Dendritic cell treated with granulocyte-macrophage colony-stimulating factor and Interleukin-4, amounts not matched to agents 40 ng/mL and 50 ng/mL, for 4 days (primary cell): ENCODE results near the gene CCDC188.
A peak's percentile ranks its signal among the peaks of the same experiment; 100 is the strongest.

Experiments used
- H3K27ac Mint-ChIP-seq: one replicate; pipeline ENCODE4 v1.8.0; 2022; ENCODE audit warnings: mild to moderate bottlenecking, mixed read lengths
- H3K27me3 Mint-ChIP-seq: one replicate; pipeline ENCODE4 v1.8.0; 2022; ENCODE audit warnings: mild to moderate bottlenecking, mixed read lengths
- H3K36me3 Mint-ChIP-seq: one replicate; pipeline ENCODE4 v1.8.0; 2022; ENCODE audit warnings: low read depth, mixed read lengths
- H3K4me1 Mint-ChIP-seq: one replicate; pipeline ENCODE4 v1.8.0; 2022; ENCODE audit warnings: low read depth, mixed read lengths
- H3K4me3 Mint-ChIP-seq: one replicate; pipeline ENCODE4 v1.8.0; 2022; ENCODE audit warnings: mild to moderate bottlenecking, moderate library complexity, mixed read lengths
- H3K9me3 Mint-ChIP-seq: one replicate; pipeline ENCODE4 v1.8.0; 2022; ENCODE audit warnings: mixed read lengths
- intact Hi-C: fragments of 100-400 bp; cut with micrococcal nuclease; formaldehyde crosslinking; loops from one replicate; pipeline ENCODE4 v1.15.0; 2022

CCDC188 gene

DNA sequence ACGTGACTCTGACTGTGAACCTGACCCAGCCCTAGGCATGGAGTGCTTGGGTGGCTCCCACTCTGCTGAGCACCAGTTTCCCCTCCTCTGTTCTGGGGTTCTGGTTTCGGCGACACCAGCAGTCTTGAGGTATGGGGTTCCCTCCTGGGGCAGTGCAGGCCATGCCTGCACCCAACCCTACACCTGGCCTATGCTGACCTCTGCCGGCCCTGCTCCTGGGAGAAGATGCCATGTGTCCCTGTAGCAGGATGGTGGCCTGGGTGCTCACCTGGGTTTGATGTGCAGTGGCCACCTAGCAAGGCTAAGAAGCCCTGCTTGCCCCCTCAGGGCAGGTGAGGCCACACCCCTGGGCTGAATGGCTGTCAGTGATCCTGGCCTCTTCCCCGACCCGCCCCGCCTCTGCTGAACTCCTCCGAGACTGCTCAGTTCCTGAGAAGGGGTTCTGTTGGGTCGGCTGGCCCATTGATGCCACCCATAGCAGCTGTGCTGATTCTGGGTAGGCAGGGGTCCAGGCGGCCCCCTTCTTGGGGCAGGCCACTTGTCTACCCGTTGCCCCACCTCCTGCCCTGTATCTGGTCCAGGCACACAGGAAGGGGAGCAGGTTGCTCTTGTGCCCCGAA lies 16.8 kb downstream of the CCDC188 start:
- Mint-ChIP-seq H3K27me3 (no peaks in the 10 kb centered on the region), H3K36me3 (peaks cover 2% of the 10 kb centered on the region)
- intact Hi-C loops: no loop called here

DNA sequence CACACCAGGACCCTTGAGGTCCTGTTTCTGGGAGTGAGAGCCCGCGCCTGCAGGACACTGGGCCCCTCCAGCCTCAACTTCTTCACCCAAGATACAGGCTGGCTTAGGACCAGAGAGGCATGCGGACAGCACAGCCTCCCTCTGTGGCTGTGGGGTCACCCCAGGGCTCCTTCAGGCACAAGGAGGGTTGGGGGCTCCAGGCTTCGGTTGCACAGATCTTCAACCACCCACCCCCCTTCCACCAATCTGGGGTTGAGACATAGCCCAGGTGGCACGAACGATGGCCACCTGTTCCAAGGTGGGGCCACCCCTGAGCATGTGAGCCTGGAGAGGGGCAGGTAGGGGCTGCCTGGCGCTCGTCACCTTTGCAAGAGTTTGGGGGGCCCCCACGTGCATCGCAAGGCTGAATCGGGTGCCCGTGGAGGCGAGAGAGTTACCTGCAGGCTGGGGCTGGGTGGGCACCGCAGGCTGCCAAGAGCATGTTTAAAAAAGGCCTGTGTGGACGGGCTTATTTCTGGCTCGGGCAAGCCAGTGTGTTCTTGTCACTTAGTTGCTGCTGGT lies 18.1 kb downstream of the CCDC188 start:
- Mint-ChIP-seq H3K4me3 (peak overlapping the region; percentile 83), H3K27me3 (no peaks in the 10 kb centered on the region), H3K27ac (peak overlapping the region; percentile 66), H3K9me3 (no peaks in the 10 kb centered on the region), H3K4me1 (peaks cover 57% of the 10 kb centered on the region), H3K36me3 (peaks cover 6% of the 10 kb centered on the region)
- intact Hi-C loops: no loop called here

More for the DNA sequence above, 16.8 kb downstream of the CCDC188 start:
- H3K27ac Mint-ChIP-seq: no peak overlapping the region
- H3K4me1 Mint-ChIP-seq: peaks cover 65% of the 10 kb centered on the region
- H3K4me3 Mint-ChIP-seq: peak overlapping the region; percentile 18
- no peaks in the 10 kb centered on the region for H3K9me3 Mint-ChIP-seq

DNA sequence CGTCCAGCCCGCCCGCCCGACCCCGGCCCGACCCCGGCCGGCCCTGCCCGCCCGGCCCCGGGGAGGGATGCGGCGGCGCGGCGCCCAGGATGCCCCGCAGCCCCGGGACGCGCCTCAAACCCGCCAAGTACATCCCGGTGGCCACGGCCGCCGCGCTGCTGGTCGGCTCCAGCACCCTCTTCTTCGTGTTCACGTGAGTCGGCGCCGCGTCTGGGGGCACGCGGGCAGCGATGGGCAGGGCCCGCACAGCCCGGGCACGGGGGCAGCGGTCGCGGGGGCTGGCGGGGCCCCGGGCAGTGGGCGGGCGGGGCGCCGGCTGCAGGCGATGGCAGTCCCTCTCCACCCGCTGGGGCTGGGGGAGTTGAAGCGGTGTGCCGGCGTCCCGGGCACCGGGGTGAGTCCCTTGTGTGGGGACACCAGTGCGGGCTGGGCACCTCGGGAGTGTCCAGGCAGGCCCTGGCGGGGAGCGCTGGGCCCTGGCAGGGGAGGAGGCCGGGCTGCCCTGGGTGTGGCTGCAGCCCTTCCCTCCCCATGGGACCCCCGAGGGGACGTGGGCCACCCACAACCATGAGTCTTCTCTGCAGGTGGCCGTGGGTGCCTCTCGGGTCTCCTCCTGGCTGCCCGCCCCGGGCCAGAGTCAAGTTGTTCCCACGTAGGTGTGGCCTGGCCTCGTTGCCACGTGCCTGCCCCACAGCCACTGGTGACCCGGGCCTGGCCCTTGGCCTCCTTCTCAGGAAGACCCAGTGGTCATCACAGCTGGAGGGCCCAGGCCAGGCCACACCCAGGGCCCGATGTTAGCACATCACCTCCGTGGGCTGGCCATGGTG lies 18.8 kb downstream of the CCDC188 start:
- Mint-ChIP-seq H3K36me3 (peaks cover 13% of the 10 kb centered on the region), H3K27me3 (no peaks in the 10 kb centered on the region), H3K4me1 (peaks cover 50% of the 10 kb centered on the region), H3K27ac (peak overlapping the region; percentile 66), H3K4me3 (peak overlapping the region; percentile 83), H3K9me3 (no peaks in the 10 kb centered on the region)
- intact Hi-C loops: loop anchor here (1.0 kb wide), 1 partner anchor 15 kb away; the partner anchor contains the start of gene TRMT2A

DNA sequence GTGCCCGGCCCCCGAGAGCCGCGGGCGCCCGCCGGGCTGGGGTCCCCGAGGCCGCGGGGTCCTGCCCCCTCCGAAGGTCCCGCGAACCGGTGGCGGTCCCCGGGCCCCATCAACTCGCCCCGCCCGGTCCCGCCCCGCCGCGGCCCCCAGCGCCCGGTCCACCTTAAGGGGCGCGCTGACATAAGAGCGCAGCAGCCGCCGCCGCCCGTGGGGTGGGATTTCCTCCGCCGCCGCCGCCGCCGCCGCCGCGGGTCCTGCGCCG lies 19.3 kb downstream of the CCDC188 start, which contains the start of gene ZDHHC8:
TSS of gene ZDHHC8 (plus strand) at position 208 of the 262 bp plus-strand sequence. CDS start 144 bp downstream, outside the sequence.
- no peaks in the 10 kb centered on the region for H3K9me3 Mint-ChIP-seq
- H3K4me1 Mint-ChIP-seq: peaks cover 45% of the 10 kb centered on the region

DNA sequence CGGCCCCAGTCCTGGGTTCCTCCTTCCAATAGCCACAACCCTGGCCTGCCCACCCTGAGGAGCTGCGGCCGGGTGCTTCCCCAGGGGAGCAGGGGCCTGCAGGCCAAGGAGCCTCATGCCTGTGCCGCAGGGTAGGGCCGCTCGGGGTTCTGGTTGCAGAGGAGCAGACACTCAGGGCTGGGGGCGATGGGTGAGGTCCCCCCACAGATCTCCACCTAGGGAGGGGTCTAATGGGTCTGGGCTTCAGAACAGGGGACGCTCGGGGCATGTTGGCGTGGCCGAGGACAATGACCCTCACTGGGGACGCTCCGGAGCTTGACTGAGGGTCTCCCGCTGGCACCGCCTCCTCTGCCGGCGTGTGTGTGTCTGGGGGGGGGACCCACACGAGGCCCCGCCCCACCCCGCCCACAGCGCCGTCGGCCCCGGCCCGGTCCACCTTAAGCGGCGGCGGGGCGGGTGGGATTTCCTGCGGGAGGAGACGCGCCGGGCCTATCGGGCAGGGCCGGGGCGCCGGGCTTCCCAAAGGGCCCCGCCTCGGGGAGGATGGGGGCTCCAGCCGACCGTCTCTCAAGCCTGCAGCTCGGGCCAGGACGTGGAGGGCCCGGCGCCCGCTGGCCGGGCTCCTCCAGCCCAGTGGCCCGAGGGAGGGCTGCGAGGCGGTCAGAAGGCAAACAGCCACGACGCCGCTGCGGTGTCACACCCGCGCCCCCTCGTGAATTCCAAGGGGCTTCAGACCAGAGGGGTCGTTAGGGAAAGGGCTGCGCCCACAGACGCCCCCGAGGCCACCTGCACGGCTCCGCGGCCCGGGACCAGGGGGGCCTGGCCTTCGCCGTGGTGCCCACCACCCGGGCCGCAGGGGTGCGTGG lies 19.9 kb downstream of the CCDC188 start:
- Mint-ChIP-seq H3K27me3 (no peaks in the 10 kb centered on the region), H3K27ac (no peak overlapping the region), H3K36me3 (peaks cover 24% of the 10 kb centered on the region), H3K4me3 (peak overlapping the region; percentile 63), H3K4me1 (peaks cover 40% of the 10 kb centered on the region), H3K9me3 (no peaks in the 10 kb centered on the region)
- intact Hi-C loops: loop anchor here (1.0 kb wide), 1 partner anchor 14 kb away; the partner anchor contains the start of gene TRMT2A

More for the DNA sequence above, 19.3 kb downstream of the CCDC188 start, which contains the start of gene ZDHHC8:
- H3K27me3 Mint-ChIP-seq: no peaks in the 10 kb centered on the region
- peak within 1 kb of the TSS; percentile 66 for H3K27ac Mint-ChIP-seq
- H3K36me3 Mint-ChIP-seq: peaks cover 18% of the 10 kb centered on the region
- intact Hi-C loops: loop anchor here (1.0 kb wide), 1 partner anchor 14 kb away; the partner anchor contains the start of gene TRMT2A
- H3K4me3 Mint-ChIP-seq: peak within 1 kb of the TSS; percentile 83

DNA sequence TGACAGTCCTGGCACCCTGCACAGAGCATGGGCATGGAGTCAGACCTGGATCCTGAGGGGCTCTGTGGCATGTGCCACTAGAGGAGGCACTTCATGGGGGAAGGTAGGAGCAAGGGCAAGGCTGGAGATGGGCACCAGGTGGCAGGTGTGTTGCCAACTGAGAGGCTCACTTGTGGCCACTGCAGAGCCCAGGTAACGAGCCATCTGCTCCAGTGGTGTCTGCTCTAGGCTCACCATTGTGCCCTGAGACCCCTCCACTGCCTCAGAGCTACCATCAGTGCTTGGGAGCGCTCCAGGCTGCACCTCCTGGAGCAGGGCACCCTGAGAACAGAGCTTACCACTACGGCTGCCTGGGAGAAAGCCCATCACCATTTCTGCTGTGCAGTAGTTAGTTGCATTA lies 20.5 kb downstream of the CCDC188 start:
- peaks cover 40% of the 10 kb centered on the region for H3K4me1 Mint-ChIP-seq
- no peak overlapping the region for H3K4me3 Mint-ChIP-seq
- peaks cover 31% of the 10 kb centered on the region for H3K36me3 Mint-ChIP-seq
- no peaks in the 10 kb centered on the region for H3K9me3 Mint-ChIP-seq
- H3K27ac Mint-ChIP-seq: no peak overlapping the region
- intact Hi-C loops: no loop called here
- H3K27me3 Mint-ChIP-seq: no peaks in the 10 kb centered on the region

- H3K4me3 Mint-ChIP-seq: no peak overlapping the region
- H3K27me3 Mint-ChIP-seq: no peaks in the 10 kb centered on the region
Measured at GRCh38 chr22:20129747-20130014, 21.2 kb downstream of the CCDC188 start.

GRCh38 chr22:20128902-20129746 lies 21.7 kb downstream of the CCDC188 start:
- Mint-ChIP-seq H3K36me3 (peaks cover 42% of the 10 kb centered on the region), H3K4me3 (no peak overlapping the region), H3K27ac (no peak overlapping the region), H3K9me3 (no peaks in the 10 kb centered on the region), H3K4me1 (peaks cover 34% of the 10 kb centered on the region), H3K27me3 (no peaks in the 10 kb centered on the region)
- intact Hi-C loops: no loop called here

More at GRCh38 chr22:20129747-20130014, 21.2 kb downstream of the CCDC188 start:
- peaks cover 37% of the 10 kb centered on the region for H3K36me3 Mint-ChIP-seq
- peaks cover 39% of the 10 kb centered on the region for H3K4me1 Mint-ChIP-seq
- H3K27ac Mint-ChIP-seq: no peak overlapping the region
- H3K9me3 Mint-ChIP-seq: no peaks in the 10 kb centered on the region
- intact Hi-C loops: no loop called here

DNA sequence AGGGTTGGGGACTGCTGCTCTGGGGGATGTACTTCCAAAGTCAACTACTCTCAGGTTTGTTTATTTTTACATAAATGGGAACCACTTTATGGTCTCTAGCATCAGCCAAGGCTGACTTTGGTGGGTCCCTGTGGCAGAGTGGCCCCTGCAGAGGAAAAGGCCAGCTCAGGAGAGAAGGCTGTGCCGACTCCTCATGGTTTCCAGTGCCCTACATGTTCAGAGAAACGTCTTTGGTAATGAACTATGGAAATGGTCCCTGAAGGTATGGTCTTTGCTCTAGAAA lies 22.3 kb downstream of the CCDC188 start:
- intact Hi-C loops: no loop called here
- H3K27me3 Mint-ChIP-seq: no peaks in the 10 kb centered on the region
- H3K4me1 Mint-ChIP-seq: peaks cover 28% of the 10 kb centered on the region
- no peak overlapping the region for H3K4me3 Mint-ChIP-seq
- H3K36me3 Mint-ChIP-seq: peaks cover 48% of the 10 kb centered on the region
- H3K27ac Mint-ChIP-seq: no peak overlapping the region
- H3K9me3 Mint-ChIP-seq: no peaks in the 10 kb centered on the region

DNA sequence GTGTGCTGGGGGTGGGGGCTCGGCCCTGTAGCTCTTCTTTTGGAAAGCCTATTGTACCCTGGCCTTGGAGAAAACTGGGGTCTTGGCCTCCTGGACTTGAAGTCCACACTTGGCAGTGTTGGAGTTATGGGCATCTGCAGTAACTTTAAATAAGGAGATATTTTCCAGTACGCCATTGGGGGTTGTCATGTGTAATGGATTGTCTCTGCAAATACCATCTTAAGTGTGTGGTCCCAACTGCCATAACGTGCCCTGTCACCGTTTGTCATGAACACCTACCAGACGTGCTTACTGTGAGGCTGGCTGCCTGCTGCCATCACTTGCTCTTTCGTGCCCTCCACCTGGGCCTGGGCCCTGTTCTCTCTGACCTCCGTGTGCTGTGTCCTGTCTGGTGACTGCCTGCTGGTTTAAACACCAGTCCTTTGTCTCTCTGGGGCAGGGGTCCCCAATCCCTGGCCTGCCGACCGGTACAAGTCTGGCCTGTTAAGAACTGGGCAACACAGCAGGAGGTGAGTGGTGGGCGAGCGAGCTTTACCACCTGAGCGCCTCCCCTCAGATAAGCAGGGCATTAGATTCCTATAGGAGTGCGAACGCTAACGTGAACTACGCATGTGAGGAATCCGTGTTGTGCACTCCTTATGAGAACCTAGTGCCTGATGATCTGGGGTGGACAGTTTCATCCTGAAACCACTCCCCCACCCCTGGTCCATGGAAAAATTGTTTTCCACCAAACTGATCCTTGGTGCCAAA lies 22.8 kb downstream of the CCDC188 start:
- Mint-ChIP-seq H3K36me3 (peaks cover 53% of the 10 kb centered on the region), H3K27ac (no peak overlapping the region), H3K9me3 (no peaks in the 10 kb centered on the region), H3K27me3 (no peaks in the 10 kb centered on the region), H3K4me1 (peaks cover 23% of the 10 kb centered on the region), H3K4me3 (no peak overlapping the region)
- intact Hi-C loops: no loop called here

DNA sequence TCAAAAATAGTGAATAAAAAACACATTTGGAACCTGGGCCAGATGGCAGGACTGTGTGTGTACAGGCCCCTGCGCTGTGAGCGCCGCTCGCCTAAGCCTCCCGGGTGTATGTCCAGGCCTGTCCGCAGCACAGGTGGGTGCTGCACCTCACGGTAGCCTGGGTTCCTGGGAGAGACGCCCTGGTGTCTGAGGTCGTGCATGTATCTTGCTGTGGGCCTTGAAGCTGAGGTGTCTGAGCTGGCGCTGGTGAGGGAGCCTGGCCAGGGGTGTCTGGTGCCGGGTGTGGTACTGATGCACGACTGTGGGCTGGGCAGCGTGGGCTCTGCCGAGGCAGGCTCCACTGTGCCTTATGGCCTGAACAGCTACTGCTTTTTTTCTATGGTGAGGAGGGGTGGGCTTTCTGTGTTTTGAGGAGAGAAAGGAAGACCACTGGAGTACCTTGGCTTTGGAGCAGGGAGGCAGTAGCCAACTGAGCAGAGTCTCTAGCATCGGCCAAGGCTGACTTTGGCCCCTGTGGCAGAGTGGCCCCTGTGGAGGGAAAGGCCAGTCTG lies 23.5 kb downstream of the CCDC188 start:
- intact Hi-C loops: no loop called here
- Mint-ChIP-seq H3K27ac (no peak overlapping the region), H3K4me3 (no peak overlapping the region), H3K9me3 (no peaks in the 10 kb centered on the region), H3K27me3 (no peaks in the 10 kb centered on the region), H3K4me1 (peaks cover 17% of the 10 kb centered on the region), H3K36me3 (peaks cover 60% of the 10 kb centered on the region)

DNA sequence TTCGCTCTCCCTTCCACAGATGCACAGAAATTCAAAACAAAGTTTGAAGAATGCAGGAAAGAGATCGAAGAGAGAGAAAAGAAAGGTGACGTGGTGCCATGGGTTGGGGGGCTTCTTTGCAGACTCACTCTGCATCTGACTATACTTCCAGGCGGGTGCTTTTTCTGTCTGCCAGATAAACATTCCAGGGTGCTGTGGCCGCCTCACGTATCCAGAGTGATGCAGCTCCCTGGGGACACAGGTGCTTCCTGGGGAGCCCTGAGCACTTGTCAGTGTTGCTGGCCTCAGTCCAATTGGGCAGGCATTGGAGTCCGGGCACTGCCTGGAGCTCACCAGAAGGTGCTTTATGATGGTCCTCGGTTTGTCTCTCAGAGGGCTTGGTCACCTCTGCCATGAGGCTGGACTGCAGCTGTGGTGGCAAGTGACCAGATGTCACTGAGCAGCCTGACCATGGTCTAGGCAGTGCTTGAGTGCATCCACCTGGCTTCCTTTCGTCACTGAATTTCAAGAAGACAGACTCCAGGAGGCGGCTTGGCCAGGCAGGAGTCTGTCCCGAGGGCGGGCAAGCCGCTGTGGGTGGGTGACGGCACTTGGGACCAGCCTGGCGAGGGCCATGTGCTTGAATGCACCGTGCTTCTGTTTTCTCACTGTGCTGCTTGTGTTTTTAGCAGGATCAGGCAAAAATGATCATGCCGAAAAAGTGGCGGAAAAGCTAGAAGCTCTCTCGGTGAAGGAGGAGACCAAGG lies 24.4 kb downstream of the CCDC188 start:
- H3K9me3 Mint-ChIP-seq: no peaks in the 10 kb centered on the region
- no peak overlapping the region for H3K4me3 Mint-ChIP-seq
- peaks cover 69% of the 10 kb centered on the region for H3K36me3 Mint-ChIP-seq
- no peak overlapping the region for H3K27ac Mint-ChIP-seq
- peaks cover 15% of the 10 kb centered on the region for H3K4me1 Mint-ChIP-seq
- intact Hi-C loops: no loop called here
- no peaks in the 10 kb centered on the region for H3K27me3 Mint-ChIP-seq
